ENCODE results near the gene CPE. TPM values are rescaled to one million over a fixed set of nuclear protein-coding genes. Genes with fewer than 3 reads are reported as not detected.

CPE gene
- total and polyA plus RNA-seq, 2 experiments from 2014 or later = 53.9 to 77.9 TPM

DNA sequence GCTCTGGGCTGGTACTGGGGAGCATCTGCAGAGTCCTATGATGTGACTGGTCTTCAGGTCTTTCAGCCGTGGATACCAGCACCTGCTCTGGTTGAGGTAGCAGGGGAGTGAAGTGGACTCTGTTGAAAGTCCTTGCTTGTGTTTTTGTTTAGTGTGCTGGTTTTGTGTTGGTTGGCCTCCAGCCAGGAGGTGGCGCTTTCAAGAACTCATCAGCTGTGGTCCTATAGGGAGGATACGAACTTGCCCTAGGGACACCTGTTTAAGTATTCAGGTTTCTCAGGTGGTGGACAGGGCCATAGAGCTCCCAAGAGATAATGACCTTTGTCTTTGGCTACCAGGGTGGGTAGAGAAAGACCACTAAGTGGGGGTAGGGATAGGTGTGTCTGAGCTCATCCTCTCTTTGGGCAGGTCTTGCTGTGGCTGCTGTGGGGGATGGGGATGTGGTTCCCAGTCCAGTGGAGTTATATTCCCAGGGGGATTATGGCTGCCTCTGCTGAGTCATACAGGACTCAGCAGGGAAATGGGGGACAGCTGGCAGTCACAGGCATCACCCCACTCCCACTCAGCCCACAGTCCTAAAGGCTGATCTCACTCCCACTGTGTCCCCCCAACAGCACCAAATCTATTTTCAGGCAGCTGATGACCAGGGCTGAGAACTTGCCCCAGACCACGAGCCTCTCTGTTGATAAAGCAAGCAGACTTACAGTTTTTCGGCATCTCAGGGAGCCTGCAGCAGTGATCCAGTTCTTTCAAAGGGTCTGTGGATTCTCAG, 27.3 kb upstream of the CPE start:
- Histone ChIP-seq H3K9me2 (ENCODE audit: insufficient read depth) (no peaks in the 10 kb centered on the region), H3K36me3 (ENCODE audit: low read depth) (no peaks in the 10 kb centered on the region), H3F3A (ENCODE audit: insufficient read depth) (no peaks in the 10 kb centered on the region), H3K4me1 (ENCODE audit: insufficient read depth) (no peaks in the 10 kb centered on the region), H3K4me3 (no peak overlapping the region), H3K27ac (no peak overlapping the region), H3K9me3 (ENCODE audit: low read depth) (no peaks in the 10 kb centered on the region), H3K79me2 (ENCODE audit: insufficient read depth) (no peaks in the 10 kb centered on the region), H3K9ac (no peak overlapping the region), H4K20me1 (ENCODE audit: insufficient read depth) (no peaks in the 10 kb centered on the region), H3K27me3 (replicated peaks; ENCODE audit: insufficient read depth) (no peaks in the 10 kb centered on the region), H2AFZ (no peak overlapping the region), H3K4me2 (ENCODE audit: unreplicated experiment) (no peak overlapping the region)
- no peak for TF ChIP-seq EZH2phosphoT487 (IDR thresholded peaks at IDR 0.05; ENCODE audit: insufficient read depth, low read depth)
- no peak for TF ChIP-seq EZH2 (IDR thresholded peaks at IDR 0.05; ENCODE audit: insufficient read depth, poor library complexity, severe bottlenecking)
- in situ Hi-C loops (cut with MboI) = no loop called here
- WGBS, 2 experiments (ENCODE audit: low coverage in 1 of 2, low lambda C conversion rate in 2 of 2, missing lambda C conversion rate in 2 of 2) = 93 to 96% methylated on average over 5 of the region's 5 CpGs
- no peak for DNase-seq

DNA sequence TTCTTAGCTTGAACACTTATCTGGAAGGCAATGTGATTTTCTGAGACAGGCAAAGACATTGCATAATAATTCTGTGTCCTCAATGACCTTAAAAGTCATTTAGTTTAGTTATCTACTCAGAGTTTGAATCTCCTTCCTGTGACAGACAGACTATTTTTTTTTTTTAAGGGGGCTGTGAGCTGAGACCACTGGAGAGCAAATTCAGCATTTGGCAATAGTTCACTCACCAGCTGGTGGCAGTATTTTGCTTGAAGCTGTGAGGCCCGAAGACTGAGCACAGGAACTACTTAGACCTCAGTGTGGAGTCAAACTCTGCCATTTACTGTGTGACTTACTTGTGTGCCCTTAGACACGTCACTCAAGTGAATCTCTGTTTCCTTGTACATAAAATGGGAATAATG, 22.9 kb upstream of the CPE start:
- no peaks in the 10 kb centered on the region for H3K9me3 ChIP-seq (ENCODE audit: low read depth)
- no peak overlapping the region for H3K27ac ChIP-seq
- H2AFZ ChIP-seq = peak overlapping the region; percentile 30; the same call in 1 of the 2 replicates
- peaks cover 19% of the 10 kb centered on the region for H3K4me1 ChIP-seq (ENCODE audit: insufficient read depth)
- H3K9ac ChIP-seq = no peak overlapping the region
- WGBS, 2 experiments (ENCODE audit: low coverage in 1 of 2, low lambda C conversion rate in 2 of 2, missing lambda C conversion rate in 2 of 2) = 4 to 7% methylated on average over 2 of the region's 2 CpGs
- in situ Hi-C loops (cut with MboI) = no loop called here
- no peaks in the 10 kb centered on the region for H3K9me2 ChIP-seq (ENCODE audit: insufficient read depth)
- H3K4me3 ChIP-seq = no peak overlapping the region
- peak; percentile 64 for DNase-seq
- H3K36me3 ChIP-seq (ENCODE audit: low read depth) = no peaks in the 10 kb centered on the region
- H3F3A ChIP-seq (ENCODE audit: insufficient read depth) = peaks cover 14% of the 10 kb centered on the region
- no peak overlapping the region for H3K4me2 ChIP-seq (ENCODE audit: unreplicated experiment)
- no peaks in the 10 kb centered on the region for H4K20me1 ChIP-seq (ENCODE audit: insufficient read depth)
- TF ChIP-seq EZH2phosphoT487 (IDR thresholded peaks at IDR 0.05; ENCODE audit: insufficient read depth, low read depth) (no peak), EZH2 (IDR thresholded peaks at IDR 0.05; ENCODE audit: insufficient read depth, poor library complexity, severe bottlenecking) (no peak)
- no peaks in the 10 kb centered on the region for H3K27me3 ChIP-seq (replicated peaks; ENCODE audit: insufficient read depth)
- H3K79me2 ChIP-seq (ENCODE audit: insufficient read depth) = no peaks in the 10 kb centered on the region

DNA sequence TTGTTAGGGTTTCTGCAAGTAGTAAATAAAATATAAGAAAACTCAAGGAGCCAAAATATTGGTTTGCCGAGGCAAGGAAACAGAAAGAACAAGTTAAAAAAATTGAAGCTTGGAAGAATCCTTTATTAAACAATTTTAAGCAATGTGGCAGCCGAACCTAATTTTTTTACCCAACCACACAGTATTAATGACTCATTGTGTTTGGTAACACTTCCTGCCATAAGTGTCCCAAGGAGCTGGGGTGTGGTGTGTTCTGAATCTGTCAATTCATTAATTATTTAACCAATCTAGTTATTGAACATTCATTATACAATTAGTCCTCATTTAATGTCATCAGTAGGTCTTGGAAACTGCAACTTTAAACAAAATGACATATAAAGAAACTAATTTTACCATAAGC, 19.3 kb upstream of the CPE start:
- in situ Hi-C loops (cut with MboI) = no loop called here
- H3K27me3 ChIP-seq (replicated peaks; ENCODE audit: insufficient read depth) = no peaks in the 10 kb centered on the region
- H3K9ac ChIP-seq = peak overlapping the region; percentile 40
- peak overlapping the region; percentile 19 for H3K4me3 ChIP-seq
- H3F3A ChIP-seq (ENCODE audit: insufficient read depth) = peaks cover 20% of the 10 kb centered on the region
- H3K27ac ChIP-seq = peak overlapping the region; percentile 71
- H3K4me2 ChIP-seq (ENCODE audit: unreplicated experiment) = peak overlapping the region; percentile 65
- peak overlapping the region; percentile 42; the same call in 1 of the 2 replicates for H2AFZ ChIP-seq
- no peak for TF ChIP-seq EZH2 (IDR thresholded peaks at IDR 0.05; ENCODE audit: insufficient read depth, poor library complexity, severe bottlenecking)
- TF ChIP-seq EZH2phosphoT487 (IDR thresholded peaks at IDR 0.05; ENCODE audit: insufficient read depth, low read depth) = no peak
- peak; percentile 83 for DNase-seq
- 2 to 4% methylated on average over 2 of the region's 2 CpGs for WGBS, 2 experiments (ENCODE audit: low coverage in 1 of 2, low lambda C conversion rate in 2 of 2, missing lambda C conversion rate in 2 of 2)
- H3K79me2 ChIP-seq (ENCODE audit: insufficient read depth) = no peaks in the 10 kb centered on the region
- peaks cover 26% of the 10 kb centered on the region for H3K4me1 ChIP-seq (ENCODE audit: insufficient read depth)
- no peaks in the 10 kb centered on the region for H3K36me3 ChIP-seq (ENCODE audit: low read depth)
- no peaks in the 10 kb centered on the region for H3K9me2 ChIP-seq (ENCODE audit: insufficient read depth)
- no peaks in the 10 kb centered on the region for H4K20me1 ChIP-seq (ENCODE audit: insufficient read depth)
- H3K9me3 ChIP-seq (ENCODE audit: low read depth) = no peaks in the 10 kb centered on the region

DNA sequence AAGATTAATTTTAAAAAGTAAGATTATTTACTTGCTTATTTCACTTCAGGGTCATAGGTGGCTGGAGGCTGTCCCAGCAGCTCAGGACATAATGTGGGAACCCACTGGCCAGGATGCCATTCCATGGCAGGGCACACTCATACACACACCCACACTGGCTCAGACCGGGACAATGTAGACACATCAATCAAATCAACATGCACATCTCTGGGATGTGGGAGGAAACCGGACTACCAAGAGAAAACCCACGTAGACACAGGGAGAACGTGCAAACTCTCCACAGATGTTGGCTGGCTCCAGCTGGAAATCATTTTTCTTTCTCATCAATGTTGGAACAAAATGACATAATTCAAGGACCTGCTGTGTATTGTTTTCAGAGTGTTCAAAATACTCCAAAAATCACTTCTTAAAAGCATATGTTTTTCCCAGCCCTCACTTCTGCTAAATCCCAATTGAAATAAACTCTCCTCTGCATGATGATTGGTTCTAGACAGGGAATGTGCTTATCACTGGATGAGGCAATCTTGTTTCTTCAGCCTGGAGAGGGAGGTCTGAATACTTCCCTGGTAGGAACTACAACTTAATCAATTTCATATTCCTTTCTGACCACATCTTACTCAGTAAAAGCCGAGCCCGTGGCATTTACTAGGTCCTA, 18.6 kb upstream of the CPE start:
- DNase-seq = peak; percentile 69
- Histone ChIP-seq H2AFZ (peak overlapping the region; percentile 42), H3K27ac (peak overlapping the region; percentile 71), H3F3A (ENCODE audit: insufficient read depth) (peaks cover 27% of the 10 kb centered on the region), H3K36me3 (ENCODE audit: low read depth) (no peaks in the 10 kb centered on the region), H3K9me3 (ENCODE audit: low read depth) (no peaks in the 10 kb centered on the region), H3K27me3 (replicated peaks; ENCODE audit: insufficient read depth) (no peaks in the 10 kb centered on the region), H3K4me2 (ENCODE audit: unreplicated experiment) (peak overlapping the region; percentile 65), H4K20me1 (ENCODE audit: insufficient read depth) (no peaks in the 10 kb centered on the region), H3K9me2 (ENCODE audit: insufficient read depth) (no peaks in the 10 kb centered on the region), H3K4me1 (ENCODE audit: insufficient read depth) (peaks cover 32% of the 10 kb centered on the region), H3K4me3 (peak overlapping the region; percentile 19), H3K79me2 (ENCODE audit: insufficient read depth) (no peaks in the 10 kb centered on the region), H3K9ac (peak overlapping the region; percentile 40)
- TF ChIP-seq EZH2phosphoT487 (IDR thresholded peaks at IDR 0.05; ENCODE audit: insufficient read depth, low read depth) (no peak), EZH2 (IDR thresholded peaks at IDR 0.05; ENCODE audit: insufficient read depth, poor library complexity, severe bottlenecking) (no peak)
- 3 to 4% methylated on average over 6 of the region's 6 CpGs for WGBS, 2 experiments (ENCODE audit: low coverage in 1 of 2, low lambda C conversion rate in 2 of 2, missing lambda C conversion rate in 2 of 2)
- in situ Hi-C loops (cut with MboI) = loop anchor here (10.0 kb wide), 1 partner anchor 105 kb away; no protein-coding TSS in a partner anchor

Data from GM23248 (cell line).